ENCODE measurements around the gene STK32C.

- no peak for TF ChIP-seq CEBPB (IDR thresholded peaks at IDR 0.05; ENCODE audit: borderline replicate concordance in 1 of 2, low read depth in 2 of 2, low read length in 2 of 2)
- TF ChIP-seq, protein P1, sequence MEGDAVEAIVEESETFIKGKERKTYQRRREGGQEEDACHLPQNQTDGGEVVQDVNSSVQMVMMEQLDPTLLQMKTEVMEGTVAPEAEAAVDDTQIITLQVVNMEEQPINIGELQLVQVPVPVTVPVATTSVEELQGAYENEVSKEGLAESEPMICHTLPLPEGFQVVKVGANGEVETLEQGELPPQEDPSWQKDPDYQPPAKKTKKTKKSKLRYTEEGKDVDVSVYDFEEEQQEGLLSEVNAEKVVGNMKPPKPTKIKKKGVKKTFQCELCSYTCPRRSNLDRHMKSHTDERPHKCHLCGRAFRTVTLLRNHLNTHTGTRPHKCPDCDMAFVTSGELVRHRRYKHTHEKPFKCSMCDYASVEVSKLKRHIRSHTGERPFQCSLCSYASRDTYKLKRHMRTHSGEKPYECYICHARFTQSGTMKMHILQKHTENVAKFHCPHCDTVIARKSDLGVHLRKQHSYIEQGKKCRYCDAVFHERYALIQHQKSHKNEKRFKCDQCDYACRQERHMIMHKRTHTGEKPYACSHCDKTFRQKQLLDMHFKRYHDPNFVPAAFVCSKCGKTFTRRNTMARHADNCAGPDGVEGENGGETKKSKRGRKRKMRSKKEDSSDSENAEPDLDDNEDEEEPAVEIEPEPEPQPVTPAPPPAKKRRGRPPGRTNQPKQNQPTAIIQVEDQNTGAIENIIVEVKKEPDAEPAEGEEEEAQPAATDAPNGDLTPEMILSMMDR (IDR thresholded peaks at IDR 0.05 in 2 of 3, conservative IDR thresholded peaks at IDR 0.05 in 1 of 3; ENCODE audit: control insufficient read depth in 2 of 3, extremely low read depth in 1 of 3, insufficient read depth in 1 of 3, low read depth in 3 of 3, low read length in 3 of 3): no peak
- TF ChIP-seq RAD51 (IDR thresholded peaks at IDR 0.05): no peak
- no peak for TF ChIP-seq EZH2 (IDR thresholded peaks at IDR 0.05; ENCODE audit: borderline replicate concordance, control insufficient read depth, low read depth, low read length)
- no peak for TF ChIP-seq REST (IDR thresholded peaks at IDR 0.05; ENCODE audit: low read depth, low read length)
- no peak for TF ChIP-seq NFYA (IDR thresholded peaks at IDR 0.05; ENCODE audit: borderline replicate concordance, low read depth, low read length)
- TF ChIP-seq MEF2A (IDR thresholded peaks at IDR 0.05; ENCODE audit: insufficient read depth, low read depth, low read length): no peak
- TF ChIP-seq RELA (IDR thresholded peaks at IDR 0.05; ENCODE audit: borderline replicate concordance, partially characterized antibody): no peak
- no peak for TF ChIP-seq ZSCAN29 (IDR thresholded peaks at IDR 0.05)
Observed at GRCh38 chr10:132249226-132249724, 58.5 kb downstream of the STK32C start.

All from GM12878 (cell line).